ENCODE data around the gene SUSD4.

The SUSD4 gene

DNA sequence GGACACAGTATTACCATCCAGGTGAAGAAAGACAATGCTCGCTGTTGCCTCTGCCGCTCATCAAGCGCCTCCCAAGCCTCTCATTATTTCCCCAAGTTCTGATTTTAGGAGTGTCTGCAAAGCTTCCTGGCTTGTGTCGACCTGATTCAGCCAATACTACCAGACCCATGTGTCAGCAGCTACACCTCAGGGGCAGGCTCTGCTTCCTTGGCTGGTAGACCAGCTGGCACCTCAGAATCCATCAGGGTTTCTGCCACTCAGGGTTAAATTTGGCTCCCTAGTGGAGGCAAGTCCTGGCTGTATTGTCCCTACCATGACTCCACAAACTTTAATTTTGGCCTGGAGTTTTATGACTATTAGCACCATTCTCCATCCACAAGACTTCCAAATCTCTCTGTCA, 35.4 kb downstream of the SUSD4 start:
- Histone ChIP-seq H3K36me3 (no peaks in the 10 kb centered on the region), H3K27me3 (no peaks in the 10 kb centered on the region), H3K9me3 (no peaks in the 10 kb centered on the region), H3K4me3 (no peak overlapping the region), H3K4me1 (peaks cover 0 to 15% (median 0%) of the 10 kb centered on the region in 4 donors), H3K27ac (no peak overlapping the region)
- intact Hi-C loops (cut with DNase I; ENCODE audit: low total_unique reads), result no loop called here
- no peak for DNase-seq
- no peak for TF ChIP-seq CTCF (IDR thresholded peaks at IDR 0.05)

- no peak for DNase-seq
- H3K36me3 ChIP-seq, result no peaks in the 10 kb centered on the region
- no peaks in the 10 kb centered on the region for H3K9me3 ChIP-seq
- intact Hi-C loops (cut with DNase I; ENCODE audit: low total_unique reads), result no loop called here
- no peaks in the 10 kb centered on the region for H3K27me3 ChIP-seq
- no peak for TF ChIP-seq CTCF (IDR thresholded peaks at IDR 0.05)
- no peak overlapping the region for H3K27ac ChIP-seq
- peaks cover 0 to 13% (median 0%) of the 10 kb centered on the region in 4 donors for H3K4me1 ChIP-seq
- H3K4me3 ChIP-seq, result no peak overlapping the region
Observed at GRCh38 chr1:223326776-223327175, 37.2 kb downstream of the SUSD4 start.

GRCh38 chr1:223323491-223324484, 40.2 kb downstream of the SUSD4 start:
- H3K4me1 ChIP-seq, result no peaks in the 10 kb centered on the region
- intact Hi-C loops (cut with DNase I; ENCODE audit: low total_unique reads), result no loop called here
- H3K27me3 ChIP-seq, result no peaks in the 10 kb centered on the region

DNA sequence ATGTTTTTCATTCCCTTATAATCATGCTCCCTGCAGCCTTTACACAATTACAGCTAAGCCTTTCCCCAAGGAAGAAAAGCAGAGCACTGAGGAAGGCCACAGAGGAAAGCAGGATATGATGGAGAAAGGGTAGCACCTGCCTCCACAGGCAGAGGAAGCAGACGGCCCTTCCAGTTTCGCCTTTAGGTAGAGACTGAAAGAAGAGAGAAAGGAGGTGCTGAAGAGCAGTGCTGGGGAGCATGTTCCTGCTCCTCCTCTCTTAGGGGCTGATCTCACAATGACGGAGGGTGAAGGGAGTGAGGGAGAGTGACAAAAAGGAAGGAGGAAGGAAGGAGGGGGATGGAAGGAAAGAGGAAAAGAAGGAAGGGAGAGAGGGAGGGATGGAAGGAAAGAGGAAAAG, 41.1 kb downstream of the SUSD4 start:
- no peak overlapping the region for H3K27ac ChIP-seq
- intact Hi-C loops (cut with DNase I; ENCODE audit: low total_unique reads), result no loop called here
- DNase-seq, result no peak
- no peaks in the 10 kb centered on the region for H3K36me3 ChIP-seq
- H3K4me1 ChIP-seq, result no peaks in the 10 kb centered on the region
- no peaks in the 10 kb centered on the region for H3K27me3 ChIP-seq
- H3K9me3 ChIP-seq, result no peaks in the 10 kb centered on the region
- H3K4me3 ChIP-seq, result no peak overlapping the region
- no peak for TF ChIP-seq CTCF (IDR thresholded peaks at IDR 0.05)

More at GRCh38 chr1:223323491-223324484, 40.2 kb downstream of the SUSD4 start:
- Histone ChIP-seq H3K36me3 (no peaks in the 10 kb centered on the region), H3K27ac (no peak overlapping the region), H3K4me3 (no peak overlapping the region), H3K9me3 (no peaks in the 10 kb centered on the region)
- TF ChIP-seq CTCF (IDR thresholded peaks at IDR 0.05), result no peak
- DNase-seq, result no peak

- Histone ChIP-seq H3K9me3 (no peaks in the 10 kb centered on the region), H3K27ac (no peak overlapping the region), H3K4me3 (no peak overlapping the region), H3K36me3 (no peaks in the 10 kb centered on the region), H3K27me3 (no peaks in the 10 kb centered on the region), H3K4me1 (no peaks in the 10 kb centered on the region)
- intact Hi-C loops (cut with DNase I; ENCODE audit: low total_unique reads), result no loop called here
- DNase-seq, result no peak
- TF ChIP-seq CTCF (IDR thresholded peaks at IDR 0.05), result no peak
Observed at GRCh38 chr1:223320959-223321358, 43.0 kb downstream of the SUSD4 start.
